ENCODE results near the gene AMBP. TPM values are rescaled to one million over a fixed set of nuclear protein-coding genes. Genes with fewer than 3 reads are reported as not detected.

The AMBP gene
- total and polyA plus RNA-seq, 2 of the 13 experiments (the other 11 are each of a cell fraction or from before 2014, with no cell fraction given) = 1,510 to 2,580 TPM

DNA sequence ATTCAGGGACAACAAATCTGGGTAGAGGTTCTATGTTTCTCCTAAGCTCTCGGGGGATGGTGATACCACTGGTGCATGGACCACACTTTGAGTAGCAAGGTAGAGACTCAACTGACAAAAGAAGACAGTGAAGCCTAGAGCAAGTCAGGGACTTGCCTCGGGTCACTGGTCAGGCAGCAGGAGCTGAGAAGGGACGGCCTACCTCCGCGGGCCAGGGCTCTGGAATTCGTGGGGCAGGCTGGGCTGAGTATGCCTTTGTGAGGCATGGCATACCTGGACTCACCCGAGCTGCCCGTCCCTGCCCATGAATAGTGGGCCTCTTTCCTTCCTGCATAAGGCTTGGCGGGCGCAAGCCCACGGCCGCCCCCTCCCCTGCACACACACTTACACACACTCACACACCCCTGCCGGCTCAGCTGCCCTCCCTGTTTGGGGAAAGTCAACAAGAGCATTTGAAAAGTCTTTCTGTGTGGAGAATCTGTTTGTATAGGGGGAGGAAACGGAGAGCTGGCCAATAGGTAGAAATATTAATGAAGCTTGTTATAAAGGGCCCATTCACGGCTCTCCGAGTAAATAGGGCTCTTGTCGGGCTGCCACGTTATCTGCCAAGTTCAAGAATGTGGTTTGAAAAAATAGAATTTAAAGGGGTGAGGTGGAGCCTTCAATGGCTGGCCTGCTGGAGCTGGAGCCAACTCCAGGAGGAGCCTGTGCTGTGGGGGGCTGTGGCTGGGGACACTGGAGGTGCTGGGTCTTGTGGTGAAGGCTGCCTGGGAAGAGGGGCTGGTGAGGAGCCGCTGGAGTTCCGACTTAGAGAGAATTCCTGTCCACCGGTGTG, 40.1 kb upstream of the AMBP start (continued):
- peak; percentile 33; the same call in 1 of the 2 replicates for TF ChIP-seq RCOR2 (CRISPR knock-in tag; IDR thresholded peaks at IDR 0.05)
- peak; percentile 58 for TF ChIP-seq U2AF1 (optimal IDR thresholded peaks at IDR 0.05; ENCODE audit: low read depth, low read length)
- no peak; the same call in none of the 2 replicates for TF ChIP-seq ARID3A (IDR thresholded peaks at IDR 0.05; ENCODE audit: low read depth, low read length)
- no peak for TF ChIP-seq ZFP62 (CRISPR knock-in tag; IDR thresholded peaks at IDR 0.05)
- TF ChIP-seq MLLT10 (CRISPR knock-in tag; IDR thresholded peaks at IDR 0.05) = no peak
- 0 out of 2 replicates have a peak, but pooled peaks have one; percentile 39 for TF ChIP-seq ZNF619 (CRISPR knock-in tag; IDR thresholded peaks at IDR 0.05)
- TF ChIP-seq MIXL1 (CRISPR knock-in tag; IDR thresholded peaks at IDR 0.05) = peak; percentile 69; the same call in 1 of the 2 replicates
- TF ChIP-seq SP1 (IDR thresholded peaks at IDR 0.05) = no peak
- TF ChIP-seq SP1 (CRISPR knock-in tag; IDR thresholded peaks at IDR 0.05) = 0 out of 2 replicates have a peak, but pooled peaks have one; percentile 15
- TF ChIP-seq ZNF160 (CRISPR knock-in tag; IDR thresholded peaks at IDR 0.05) = no peak
- TF ChIP-seq ZNF788 (CRISPR knock-in tag; IDR thresholded peaks at IDR 0.05; ENCODE audit: borderline replicate concordance) = peak; percentile 76; the same call in 1 of the 2 replicates
- TF ChIP-seq TFDP2 (CRISPR knock-in tag; IDR thresholded peaks at IDR 0.05) = peak; percentile 61
- peak; percentile 87 for TF ChIP-seq ISL2 (CRISPR knock-in tag; IDR thresholded peaks at IDR 0.05)
- no peak for TF ChIP-seq RNF2 (conservative IDR thresholded peaks at IDR 0.05; ENCODE audit: low read depth)
- TF ChIP-seq TBP (CRISPR knock-in tag; IDR thresholded peaks at IDR 0.05) = no peak
- peak; percentile 49; the same call in 1 of the 2 replicates for TF ChIP-seq ZNF296 (CRISPR knock-in tag; conservative IDR thresholded peaks at IDR 0.05)
- peak; percentile 56; the same call in 1 of the 2 replicates for TF ChIP-seq ZNF574 (CRISPR knock-in tag; IDR thresholded peaks at IDR 0.05)
- 0 out of 2 replicates have a peak, but pooled peaks have one; percentile 16 for TF ChIP-seq NFATC3 (CRISPR knock-in tag; IDR thresholded peaks at IDR 0.05)
- TF ChIP-seq SNAI1 (CRISPR knock-in tag; IDR thresholded peaks at IDR 0.05; ENCODE audit: borderline replicate concordance) = no peak
- peak; percentile 85 for TF ChIP-seq TBX3 (IDR thresholded peaks at IDR 0.05; ENCODE audit: borderline replicate concordance)
- peak; percentile 86; the same call in 1 of the 2 replicates for TF ChIP-seq ZNF430 (CRISPR knock-in tag; IDR thresholded peaks at IDR 0.05)
- peak; percentile 67 for TF ChIP-seq CHD4 (IDR thresholded peaks at IDR 0.05; ENCODE audit: borderline replicate concordance, low read length)
- no peak for TF ChIP-seq ZFP36L1 (CRISPR knock-in tag; IDR thresholded peaks at IDR 0.05)
- TF ChIP-seq, protein P1, sequence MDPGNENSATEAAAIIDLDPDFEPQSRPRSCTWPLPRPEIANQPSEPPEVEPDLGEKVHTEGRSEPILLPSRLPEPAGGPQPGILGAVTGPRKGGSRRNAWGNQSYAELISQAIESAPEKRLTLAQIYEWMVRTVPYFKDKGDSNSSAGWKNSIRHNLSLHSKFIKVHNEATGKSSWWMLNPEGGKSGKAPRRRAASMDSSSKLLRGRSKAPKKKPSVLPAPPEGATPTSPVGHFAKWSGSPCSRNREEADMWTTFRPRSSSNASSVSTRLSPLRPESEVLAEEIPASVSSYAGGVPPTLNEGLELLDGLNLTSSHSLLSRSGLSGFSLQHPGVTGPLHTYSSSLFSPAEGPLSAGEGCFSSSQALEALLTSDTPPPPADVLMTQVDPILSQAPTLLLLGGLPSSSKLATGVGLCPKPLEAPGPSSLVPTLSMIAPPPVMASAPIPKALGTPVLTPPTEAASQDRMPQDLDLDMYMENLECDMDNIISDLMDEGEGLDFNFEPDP (CRISPR knock-in tag; conservative IDR thresholded peaks at IDR 0.05) = no peak
